Measurements from ENCODE around the gene FHL1.

The FHL1 gene

DNA sequence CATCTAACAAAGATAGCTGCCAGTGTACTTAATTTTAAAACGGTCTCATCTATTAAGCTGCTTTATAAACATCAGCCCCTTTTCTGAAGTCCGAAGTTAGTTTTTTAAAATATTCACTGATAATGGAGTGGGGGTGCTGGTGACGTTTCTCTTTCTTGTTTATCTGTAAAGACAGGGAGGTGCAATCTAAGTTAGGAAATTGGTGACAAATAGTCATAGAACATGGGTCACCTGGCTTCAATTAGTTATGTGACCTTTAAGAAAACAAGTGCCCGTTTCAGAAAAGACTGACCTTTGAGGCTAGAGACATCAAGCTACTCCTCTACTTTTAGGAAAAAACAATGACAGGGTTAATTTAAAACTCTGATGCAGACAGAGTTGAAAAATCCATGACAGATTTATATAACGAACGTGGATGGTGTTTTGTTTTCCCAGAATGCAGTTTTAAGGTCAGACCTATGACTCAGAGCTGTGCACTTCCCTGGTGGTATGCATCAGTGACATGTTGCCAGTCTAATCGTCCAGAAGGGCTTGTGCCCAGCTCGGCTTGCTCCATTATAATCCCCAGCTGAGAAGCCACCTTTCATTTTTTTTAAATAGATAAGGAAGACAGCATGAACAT lies 38.2 kb downstream of the FHL1 start:
- DNase-seq (ENCODE audit: low read depth, low spot score): no peak

GRCh38 chrX:136186023-136186413 lies 38.7 kb downstream of the FHL1 start:
- DNase-seq (ENCODE audit: low read depth, low spot score): no peak
- Histone ChIP-seq H3K36me3 (ENCODE audit: insufficient read depth, low read length) (no peaks in the 10 kb centered on the region), H3K27ac (no peak overlapping the region), H3K9ac (ENCODE audit: insufficient read length) (no peak overlapping the region), H3K4me3 (no peak overlapping the region), H3K9me3 (ENCODE audit: low read depth, low read length) (no peaks in the 10 kb centered on the region)
- TF ChIP-seq FOXP2 (optimal IDR thresholded peaks at IDR 0.05; ENCODE audit: control extremely low read depth, extremely low read length, insufficient read depth): no peak
- TF ChIP-seq EZH2 (IDR thresholded peaks at IDR 0.05): no peak
- no peak for TF ChIP-seq POLR2AphosphoS5 (IDR thresholded peaks at IDR 0.05; ENCODE audit: borderline replicate concordance, low read depth, low read length)

More for the DNA sequence above, 38.2 kb downstream of the FHL1 start:
- no peak overlapping the region for H3K9ac ChIP-seq (ENCODE audit: insufficient read length)
- H3K4me3 ChIP-seq: peak overlapping the region; percentile 10
- no peaks in the 10 kb centered on the region for H3K9me3 ChIP-seq (ENCODE audit: low read depth, low read length)
- no peak for TF ChIP-seq POLR2AphosphoS5 (IDR thresholded peaks at IDR 0.05; ENCODE audit: borderline replicate concordance, low read depth, low read length)
- no peak for TF ChIP-seq FOXP2 (optimal IDR thresholded peaks at IDR 0.05; ENCODE audit: control extremely low read depth, extremely low read length, insufficient read depth)
- H3K36me3 ChIP-seq (ENCODE audit: insufficient read depth, low read length): no peaks in the 10 kb centered on the region
- H3K27ac ChIP-seq: no peak overlapping the region

- Histone ChIP-seq H3K9ac (ENCODE audit: insufficient read length) (no peak overlapping the region), H3K27ac (no peak overlapping the region), H3K4me3 (no peak overlapping the region), H3K36me3 (ENCODE audit: insufficient read depth, low read length) (no peaks in the 10 kb centered on the region), H3K9me3 (ENCODE audit: low read depth, low read length) (no peaks in the 10 kb centered on the region)
- TF ChIP-seq EZH2 (IDR thresholded peaks at IDR 0.05) (no peak), POLR2AphosphoS5 (IDR thresholded peaks at IDR 0.05; ENCODE audit: borderline replicate concordance, low read depth, low read length) (no peak), FOXP2 (optimal IDR thresholded peaks at IDR 0.05; ENCODE audit: control extremely low read depth, extremely low read length, insufficient read depth) (no peak)
- DNase-seq (ENCODE audit: low read depth, low spot score): no peak
Observed at GRCh38 chrX:136189222-136189621, 41.9 kb downstream of the FHL1 start.

- H3K4me3 ChIP-seq: no peak overlapping the region
- no peak overlapping the region for H3K27ac ChIP-seq
- no peak overlapping the region for H3K9ac ChIP-seq (ENCODE audit: insufficient read length)
- no peak for DNase-seq (ENCODE audit: low read depth, low spot score)
- TF ChIP-seq POLR2AphosphoS5 (IDR thresholded peaks at IDR 0.05; ENCODE audit: borderline replicate concordance, low read depth, low read length): no peak
- no peak for TF ChIP-seq EZH2 (IDR thresholded peaks at IDR 0.05)
- no peak for TF ChIP-seq FOXP2 (optimal IDR thresholded peaks at IDR 0.05; ENCODE audit: control extremely low read depth, extremely low read length, insufficient read depth)
- no peaks in the 10 kb centered on the region for H3K36me3 ChIP-seq (ENCODE audit: insufficient read depth, low read length)
- no peaks in the 10 kb centered on the region for H3K9me3 ChIP-seq (ENCODE audit: low read depth, low read length)
Observed at GRCh38 chrX:136190038-136190713, 42.8 kb downstream of the FHL1 start.

- H3K9ac ChIP-seq (ENCODE audit: insufficient read length): no peak overlapping the region
- no peak overlapping the region for H3K4me3 ChIP-seq
- DNase-seq (ENCODE audit: low read depth, low spot score): no peak
- H3K27ac ChIP-seq: no peak overlapping the region
- no peaks in the 10 kb centered on the region for H3K9me3 ChIP-seq (ENCODE audit: low read depth, low read length)
- H3K36me3 ChIP-seq (ENCODE audit: insufficient read depth, low read length): no peaks in the 10 kb centered on the region
- TF ChIP-seq POLR2AphosphoS5 (IDR thresholded peaks at IDR 0.05; ENCODE audit: borderline replicate concordance, low read depth, low read length): no peak
- no peak for TF ChIP-seq FOXP2 (optimal IDR thresholded peaks at IDR 0.05; ENCODE audit: control extremely low read depth, extremely low read length, insufficient read depth)
Observed at GRCh38 chrX:136191171-136191570, 43.8 kb downstream of the FHL1 start.

- TF ChIP-seq POLR2AphosphoS5 (IDR thresholded peaks at IDR 0.05; ENCODE audit: borderline replicate concordance, low read depth, low read length): no peak
- TF ChIP-seq FOXP2 (optimal IDR thresholded peaks at IDR 0.05; ENCODE audit: control extremely low read depth, extremely low read length, insufficient read depth): no peak
- TF ChIP-seq EZH2 (IDR thresholded peaks at IDR 0.05): no peak
- H3K9ac ChIP-seq (ENCODE audit: insufficient read length): no peak overlapping the region
- no peak for DNase-seq (ENCODE audit: low read depth, low spot score)
- H3K9me3 ChIP-seq (ENCODE audit: low read depth, low read length): no peaks in the 10 kb centered on the region
- no peak overlapping the region for H3K4me3 ChIP-seq
- no peak overlapping the region for H3K27ac ChIP-seq
- H3K36me3 ChIP-seq (ENCODE audit: insufficient read depth, low read length): no peaks in the 10 kb centered on the region
Observed at GRCh38 chrX:136192135-136192534, 44.8 kb downstream of the FHL1 start.

DNA sequence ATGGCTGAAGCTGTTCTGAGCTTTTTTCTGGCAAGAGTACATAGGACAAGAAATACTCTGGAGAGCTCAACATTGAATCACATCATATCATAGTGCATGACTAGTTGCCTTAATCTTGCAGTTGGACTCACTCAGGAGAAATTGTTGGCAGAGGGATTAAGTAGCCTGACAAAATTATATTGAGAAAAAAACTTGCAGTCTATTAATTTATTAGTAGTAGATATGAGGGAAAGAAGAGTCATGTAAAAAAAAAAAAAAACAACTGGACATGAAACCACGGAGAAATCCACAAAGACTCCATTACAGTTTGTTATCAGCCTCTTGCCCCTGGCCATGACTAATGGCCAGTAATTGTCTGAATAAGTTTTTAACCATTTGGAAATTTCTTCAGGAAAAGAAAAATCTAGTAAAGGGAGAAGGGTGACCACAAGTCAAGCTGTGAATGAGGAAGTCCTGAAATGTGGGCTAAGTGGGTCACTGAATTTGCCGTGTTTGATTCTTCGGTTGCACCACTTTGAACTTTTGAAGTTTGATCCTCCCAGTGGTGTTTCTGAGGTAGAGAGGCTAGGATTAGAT lies 45.6 kb downstream of the FHL1 start:
- H3K27ac ChIP-seq: no peak overlapping the region
- DNase-seq (ENCODE audit: low read depth, low spot score): no peak
- H3K4me3 ChIP-seq: no peak overlapping the region
- H3K9ac ChIP-seq (ENCODE audit: insufficient read length): no peak overlapping the region
- TF ChIP-seq POLR2AphosphoS5 (IDR thresholded peaks at IDR 0.05; ENCODE audit: borderline replicate concordance, low read depth, low read length): no peak
- TF ChIP-seq EZH2 (IDR thresholded peaks at IDR 0.05): no peak
- TF ChIP-seq FOXP2 (optimal IDR thresholded peaks at IDR 0.05; ENCODE audit: control extremely low read depth, extremely low read length, insufficient read depth): no peak
- no peaks in the 10 kb centered on the region for H3K9me3 ChIP-seq (ENCODE audit: low read depth, low read length)
- no peaks in the 10 kb centered on the region for H3K36me3 ChIP-seq (ENCODE audit: insufficient read depth, low read length)

DNA sequence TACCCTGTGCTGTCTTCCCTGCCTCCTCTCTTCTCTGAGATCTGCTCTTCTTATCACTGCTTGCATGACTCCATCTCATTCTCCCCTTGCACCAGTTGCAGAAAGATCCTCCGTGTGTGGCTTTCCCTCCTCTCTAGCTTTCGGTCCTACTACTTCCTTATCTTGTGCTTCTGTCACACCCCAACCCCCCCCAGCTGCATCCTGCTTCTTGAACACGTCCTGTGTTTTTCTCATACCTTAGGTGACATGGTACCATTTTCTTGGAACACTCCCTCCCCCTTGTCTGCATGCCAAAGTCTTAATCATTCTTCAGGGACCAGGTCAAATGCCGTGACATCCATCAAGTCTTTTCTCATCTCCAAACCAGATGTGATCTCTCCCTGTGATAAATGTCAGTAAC lies 46.4 kb downstream of the FHL1 start:
- H3K27ac ChIP-seq: no peak overlapping the region
- H3K9me3 ChIP-seq (ENCODE audit: low read depth, low read length): no peaks in the 10 kb centered on the region
- no peak overlapping the region for H3K9ac ChIP-seq (ENCODE audit: insufficient read length)
- no peak for TF ChIP-seq FOXP2 (optimal IDR thresholded peaks at IDR 0.05; ENCODE audit: control extremely low read depth, extremely low read length, insufficient read depth)
- TF ChIP-seq POLR2AphosphoS5 (IDR thresholded peaks at IDR 0.05; ENCODE audit: borderline replicate concordance, low read depth, low read length): no peak
- TF ChIP-seq EZH2 (IDR thresholded peaks at IDR 0.05): no peak
- H3K4me3 ChIP-seq: no peak overlapping the region
- no peaks in the 10 kb centered on the region for H3K36me3 ChIP-seq (ENCODE audit: insufficient read depth, low read length)
- DNase-seq (ENCODE audit: low read depth, low spot score): no peak
